Subcutaneous abdominal adipose tissue (tissue), 5 donors: ENCODE measurements around the gene REN.

ENCODE experiments used
- H3K27ac ChIP-seq: one replicate; pipeline ENCODE4 v1.7.0; 2013; ENCODE audit warnings: low read depth, mild to moderate bottlenecking, inconsistent platforms, low read length, moderate library complexity
- H3K27me3 ChIP-seq, 5 donors: one replicate each; pipeline ENCODE4 v1.7.0; 2013; ENCODE audit warnings: low read length in 5 of 5, inconsistent platforms in 1 of 5; ENCODE audit not compliant: control insufficient read depth in 5 of 5, insufficient read depth in 4 of 5
- H3K36me3 ChIP-seq, 5 donors: one replicate each; pipeline ENCODE4 v1.7.0; 2013; ENCODE audit warnings: low read length in 5 of 5; ENCODE audit not compliant: control insufficient read depth in 5 of 5, insufficient read depth in 5 of 5
- H3K4me1 ChIP-seq, 5 donors: one replicate each; pipeline ENCODE4 v1.7.0; 2013; ENCODE audit warnings: low read length in 5 of 5, mild to moderate bottlenecking in 3 of 5, moderate library complexity in 1 of 5; ENCODE audit not compliant: control insufficient read depth in 5 of 5, insufficient read depth in 5 of 5
- H3K4me3 ChIP-seq, 5 donors: one replicate each; pipeline ENCODE4 v1.7.0; 2013; ENCODE audit warnings: low read length in 5 of 5, low read depth in 1 of 5
- H3K9ac ChIP-seq, 5 donors: one replicate each; pipeline ENCODE4 v1.7.0; 2013; ENCODE audit warnings: low read length in 5 of 5, mild to moderate bottlenecking in 4 of 5, moderate library complexity in 3 of 5
- H3K9me3 ChIP-seq, 5 donors: one replicate each; pipeline ENCODE4 v1.7.0; 2013; ENCODE audit warnings: low read length in 5 of 5; ENCODE audit not compliant: control insufficient read depth in 5 of 5
- donor health status: healthy.
- donor health status: healthy.
- donor health status: healthy.
- donor health status: healthy.
- donor health status: healthy.

The REN gene

DNA sequence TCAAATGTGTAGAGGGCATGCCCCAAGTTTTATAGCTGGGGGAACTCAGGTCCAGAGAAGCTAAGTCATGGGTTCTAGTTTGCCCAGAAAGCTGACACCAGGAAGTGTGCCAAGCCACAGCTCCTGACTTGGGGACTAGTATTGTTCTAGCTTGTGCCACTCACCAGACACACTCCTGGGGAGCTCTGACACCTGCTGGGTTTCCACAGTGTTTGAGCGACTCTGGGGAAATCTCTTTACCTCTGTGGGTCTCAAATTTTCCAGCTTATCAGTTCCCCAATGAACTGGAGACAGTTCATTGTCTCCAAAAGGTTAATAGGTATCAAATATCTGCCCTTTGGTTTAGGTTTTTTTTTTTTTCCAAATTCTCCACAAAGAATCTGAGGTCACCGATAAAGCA lies 25.9 kb upstream of the REN start:
- Histone ChIP-seq H3K27me3 (peaks cover 7 to 57% (median 31%) of the 10 kb centered on the region in 5 donors), H3K27ac (no peak overlapping the region), H3K4me1 (peaks cover 0 to 9% (median 4%) of the 10 kb centered on the region in 5 donors), H3K4me3 (no peak overlapping the region), H3K36me3 (no peaks in the 10 kb centered on the region), H3K9ac (no peak overlapping the region), H3K9me3 (no peaks in the 10 kb centered on the region)

DNA sequence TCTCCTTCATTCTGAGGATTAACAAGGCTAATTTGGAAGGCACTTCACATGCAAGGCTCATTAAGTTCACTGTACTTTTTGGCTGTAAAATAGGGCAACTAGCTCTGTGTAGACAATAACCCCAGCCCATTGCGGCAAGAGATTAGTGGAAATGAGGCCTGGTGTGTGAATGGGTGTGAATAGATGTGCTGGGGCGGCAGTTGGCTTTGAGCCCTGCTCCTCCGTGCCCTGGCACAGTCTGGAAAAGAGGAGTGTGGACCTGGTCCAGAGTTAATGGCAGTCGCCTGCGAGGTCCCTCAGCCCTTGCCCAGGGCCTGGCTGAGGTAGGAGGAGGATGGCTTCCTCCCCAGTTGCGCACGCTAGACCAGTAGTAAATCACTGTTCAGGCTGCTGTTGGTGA lies 25.3 kb upstream of the REN start:
- Histone ChIP-seq H3K36me3 (no peaks in the 10 kb centered on the region), H3K27ac (no peak overlapping the region), H3K4me3 (no peak overlapping the region), H3K9me3 (no peaks in the 10 kb centered on the region), H3K27me3 (peaks cover 7 to 57% (median 32%) of the 10 kb centered on the region in 5 donors), H3K4me1 (peaks cover 0 to 9% (median 4%) of the 10 kb centered on the region in 5 donors), H3K9ac (no peak overlapping the region)

- Histone ChIP-seq H3K4me3 (peak overlapping the region in 2 of 5 donors; percentile 11 to 48), H3K36me3 (no peaks in the 10 kb centered on the region), H3K4me1 (peaks cover 0 to 9% (median 4%) of the 10 kb centered on the region in 5 donors), H3K9me3 (no peaks in the 10 kb centered on the region), H3K27me3 (peaks cover 7 to 52% (median 25%) of the 10 kb centered on the region in 5 donors), H3K27ac (no peak overlapping the region), H3K9ac (no peak overlapping the region)
These were observed 24.4 kb upstream of the REN start for GRCh38 chr1:204190212-204191211.

GRCh38 chr1:204188959-204189639 lies 23.0 kb upstream of the REN start:
- peaks cover 7 to 45% (median 21%) of the 10 kb centered on the region in 5 donors for H3K27me3 ChIP-seq
- peaks cover 0 to 9% (median 4%) of the 10 kb centered on the region in 5 donors for H3K4me1 ChIP-seq
- H3K27ac ChIP-seq = no peak overlapping the region
- H3K9ac ChIP-seq = no peak overlapping the region
- H3K9me3 ChIP-seq = no peaks in the 10 kb centered on the region
- H3K36me3 ChIP-seq = no peaks in the 10 kb centered on the region
- no peak overlapping the region for H3K4me3 ChIP-seq

DNA sequence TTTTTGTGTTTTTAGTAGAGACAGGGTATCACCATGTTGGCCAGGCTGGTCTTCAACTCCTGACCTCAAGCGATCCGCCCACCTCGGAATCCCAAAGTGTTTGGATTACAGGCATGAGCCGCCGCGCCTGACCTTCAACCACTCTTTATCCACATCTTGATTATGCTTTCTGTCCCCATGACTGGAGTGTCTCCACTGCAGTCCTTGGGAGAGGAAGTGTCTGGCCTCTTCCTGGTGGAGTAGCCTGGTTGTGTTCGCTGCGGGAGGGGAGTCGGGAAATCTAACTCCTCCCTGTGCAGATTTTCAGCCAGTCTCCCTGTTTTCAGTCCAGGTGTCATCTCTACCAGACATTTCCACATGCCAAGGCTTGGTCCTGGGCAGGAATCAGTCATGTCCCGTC lies 20.5 kb upstream of the REN start:
- Histone ChIP-seq H3K27me3 (peaks cover 7 to 35% (median 21%) of the 10 kb centered on the region in 5 donors), H3K9me3 (no peaks in the 10 kb centered on the region)

DNA sequence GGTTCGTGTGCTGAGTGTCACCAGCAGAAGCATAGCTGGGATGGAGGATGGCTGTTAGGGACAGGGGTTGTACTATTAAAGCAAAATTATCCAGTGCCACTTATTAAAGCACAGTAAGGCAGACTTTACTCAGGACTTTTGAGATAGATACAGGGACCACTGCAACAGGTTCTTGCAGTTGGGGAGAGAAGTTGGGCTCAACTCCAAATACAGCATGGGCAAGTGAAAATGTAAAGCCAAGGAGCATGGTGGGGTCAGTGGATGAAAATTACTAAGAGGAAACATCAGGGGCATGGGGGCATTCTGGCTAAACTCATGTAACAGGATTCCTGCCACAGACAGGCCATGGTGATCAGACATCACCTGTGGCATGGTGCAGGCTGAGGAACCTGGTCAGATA lies 15.0 kb upstream of the REN start:
- H3K9me3 ChIP-seq = no peaks in the 10 kb centered on the region
- no peak overlapping the region for H3K9ac ChIP-seq
- H3K36me3 ChIP-seq = no peaks in the 10 kb centered on the region
- no peak overlapping the region for H3K4me3 ChIP-seq
- peaks cover 0 to 19% (median 12%) of the 10 kb centered on the region in 5 donors for H3K27me3 ChIP-seq
- H3K27ac ChIP-seq = no peak overlapping the region
- no peaks in the 10 kb centered on the region for H3K4me1 ChIP-seq

More for the DNA sequence above, 20.5 kb upstream of the REN start:
- Histone ChIP-seq H3K36me3 (no peaks in the 10 kb centered on the region), H3K27ac (no peak overlapping the region), H3K4me3 (no peak overlapping the region), H3K4me1 (peaks cover 0 to 9% (median 4%) of the 10 kb centered on the region in 5 donors), H3K9ac (no peak overlapping the region)

DNA sequence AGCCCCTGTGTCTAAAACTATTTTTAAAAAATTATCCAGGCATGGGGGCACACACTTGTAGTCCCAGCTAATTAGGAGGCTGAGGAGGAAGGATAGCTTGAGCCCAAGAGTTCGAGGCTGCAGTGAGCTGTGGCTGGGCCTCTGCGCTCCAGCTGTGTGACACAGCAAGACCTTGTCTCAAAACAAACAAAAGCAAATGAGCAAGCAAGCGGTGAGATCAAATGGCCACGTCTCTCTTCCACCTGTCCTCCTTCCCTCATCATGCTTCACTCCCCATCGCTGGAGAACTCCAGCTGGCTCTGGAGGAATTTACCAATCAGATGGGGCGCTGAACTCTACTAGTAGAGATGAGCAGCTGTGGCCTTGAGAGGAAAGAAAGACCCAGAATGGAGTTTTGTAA lies 14.0 kb upstream of the REN start:
- H3K27ac ChIP-seq = no peak overlapping the region
- H3K4me1 ChIP-seq = no peaks in the 10 kb centered on the region
- H3K9ac ChIP-seq = no peak overlapping the region
- H3K9me3 ChIP-seq = no peaks in the 10 kb centered on the region
- H3K4me3 ChIP-seq = no peak overlapping the region
- no peaks in the 10 kb centered on the region for H3K36me3 ChIP-seq
- H3K27me3 ChIP-seq = peaks cover 0 to 25% (median 11%) of the 10 kb centered on the region in 5 donors

GRCh38 chr1:204178487-204179281 lies 12.5 kb upstream of the REN start:
- no peak overlapping the region for H3K27ac ChIP-seq
- H3K4me3 ChIP-seq = no peak overlapping the region
- H3K27me3 ChIP-seq = peaks cover 0 to 28% (median 11%) of the 10 kb centered on the region in 5 donors
- H3K36me3 ChIP-seq = no peaks in the 10 kb centered on the region
- no peaks in the 10 kb centered on the region for H3K9me3 ChIP-seq
- H3K9ac ChIP-seq = no peak overlapping the region
- H3K4me1 ChIP-seq = no peaks in the 10 kb centered on the region

GRCh38 chr1:204177133-204177532 lies 11.0 kb upstream of the REN start:
- Histone ChIP-seq H3K36me3 (no peaks in the 10 kb centered on the region), H3K4me3 (no peak overlapping the region), H3K9me3 (no peaks in the 10 kb centered on the region), H3K27me3 (peaks cover 0 to 28% (median 11%) of the 10 kb centered on the region in 5 donors), H3K4me1 (no peaks in the 10 kb centered on the region), H3K27ac (no peak overlapping the region), H3K9ac (no peak overlapping the region)
